DMS153 (cell line): ENCODE measurements around the gene NOS1AP.

Experiments used
- DNase-seq: peaks from one replicate; lab custom pipeline; 2025; lab: John Stamatoyannopoulos, UW

The NOS1AP gene

DNA sequence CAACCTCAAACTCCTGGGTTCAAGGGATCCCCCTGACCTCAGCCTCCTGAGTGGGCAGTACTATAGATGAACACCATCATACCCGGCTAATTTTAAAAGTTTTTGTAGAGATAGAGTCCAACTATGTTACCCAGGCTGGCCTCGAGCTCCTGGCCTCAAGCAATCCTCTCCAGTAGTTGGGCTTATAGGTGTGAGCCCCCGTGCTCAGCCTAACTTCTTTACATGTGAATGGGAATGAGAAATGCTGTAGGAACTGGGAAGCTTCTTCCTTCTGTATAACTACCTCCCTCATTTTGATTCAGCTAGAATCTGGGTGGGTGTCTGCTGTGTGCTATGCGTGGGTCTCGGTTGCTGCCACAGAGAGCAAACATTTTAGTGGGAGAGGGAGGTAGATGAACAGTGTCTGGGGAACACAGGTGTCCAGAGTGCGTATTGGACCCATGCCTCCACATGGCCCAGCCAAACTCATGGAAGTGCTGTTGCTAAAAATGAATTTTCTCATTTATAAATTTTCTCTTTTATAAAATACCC is 150.6 kb downstream of the NOS1AP start:
- no peak for DNase-seq

DNA sequence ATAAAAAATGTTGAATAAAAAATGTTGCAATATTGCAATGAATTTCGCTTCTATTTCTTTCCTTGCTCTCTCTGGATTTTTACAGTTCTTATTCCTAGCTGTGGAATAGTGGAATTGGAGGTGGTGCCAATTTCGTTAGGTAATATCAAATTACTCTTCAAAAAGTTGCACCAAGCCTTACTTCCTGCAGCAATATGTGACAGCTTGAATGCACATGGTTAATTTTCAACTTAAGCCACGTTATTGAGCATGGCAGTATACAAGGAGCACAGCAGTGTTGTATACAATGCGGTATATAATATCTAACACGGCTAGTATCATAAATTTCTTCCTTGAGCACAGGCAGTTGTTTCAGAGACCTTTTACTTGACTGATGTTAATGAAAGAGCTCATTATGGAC is 152.5 kb downstream of the NOS1AP start:
- no peak for DNase-seq

- DNase-seq, result no peak
Observed at GRCh38 chr1:162222730-162223129, 153.2 kb downstream of the NOS1AP start.

- no peak for DNase-seq
Observed at GRCh38 chr1:162223488-162223887, 154.0 kb downstream of the NOS1AP start.

- DNase-seq, result no peak
Observed at GRCh38 chr1:162224267-162224666, 154.8 kb downstream of the NOS1AP start.

DNA sequence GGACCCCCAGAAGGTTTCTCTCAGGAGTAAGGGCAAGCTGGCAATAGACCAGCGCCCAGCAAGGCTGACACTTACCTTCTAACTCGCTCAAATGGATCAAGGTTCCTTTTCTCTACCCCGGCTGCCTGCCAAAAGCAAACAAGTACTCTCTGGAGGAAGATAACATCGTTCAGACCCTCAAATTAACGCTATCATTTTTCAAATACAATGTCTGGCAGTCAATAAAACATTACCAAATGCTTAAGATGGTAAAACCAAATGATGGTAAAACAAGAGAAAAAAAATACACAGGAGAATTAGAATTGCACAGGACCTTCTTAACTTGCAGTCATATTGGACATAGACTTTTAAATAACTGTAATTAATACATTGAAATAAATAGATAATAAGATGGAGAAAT is 159.1 kb downstream of the NOS1AP start:
- no peak for DNase-seq

- no peak for DNase-seq
Observed at GRCh38 chr1:162229549-162229948, 160.1 kb downstream of the NOS1AP start.

GRCh38 chr1:162230096-162230495 is 160.6 kb downstream of the NOS1AP start:
- peak; percentile 96 for DNase-seq

GRCh38 chr1:162230517-162230916 is 161.0 kb downstream of the NOS1AP start:
- no peak for DNase-seq

GRCh38 chr1:162232034-162232711 is 162.7 kb downstream of the NOS1AP start:
- DNase-seq, result no peak

DNA sequence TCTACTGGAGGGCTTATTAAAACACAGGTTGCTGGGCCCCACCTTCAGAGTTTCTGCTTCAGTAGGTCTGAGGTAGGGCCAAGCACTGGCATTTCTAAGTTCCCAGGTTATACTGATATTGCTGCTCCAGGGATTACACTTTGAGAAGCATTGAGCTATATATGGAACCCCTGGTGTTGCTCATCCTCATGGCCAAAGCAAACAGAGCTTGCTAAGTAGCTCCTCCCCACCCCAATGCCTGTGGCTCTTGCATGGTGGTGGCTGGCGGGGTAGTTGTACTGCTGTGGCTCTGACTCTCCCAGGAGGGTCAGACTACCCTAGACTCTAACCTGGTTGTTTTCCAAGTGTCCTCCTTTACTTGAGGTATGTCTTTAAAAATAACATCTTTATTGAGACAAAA is 163.6 kb downstream of the NOS1AP start:
- no peak for DNase-seq

- no peak for DNase-seq
Observed at GRCh38 chr1:162233937-162234336, 164.4 kb downstream of the NOS1AP start.

DNA sequence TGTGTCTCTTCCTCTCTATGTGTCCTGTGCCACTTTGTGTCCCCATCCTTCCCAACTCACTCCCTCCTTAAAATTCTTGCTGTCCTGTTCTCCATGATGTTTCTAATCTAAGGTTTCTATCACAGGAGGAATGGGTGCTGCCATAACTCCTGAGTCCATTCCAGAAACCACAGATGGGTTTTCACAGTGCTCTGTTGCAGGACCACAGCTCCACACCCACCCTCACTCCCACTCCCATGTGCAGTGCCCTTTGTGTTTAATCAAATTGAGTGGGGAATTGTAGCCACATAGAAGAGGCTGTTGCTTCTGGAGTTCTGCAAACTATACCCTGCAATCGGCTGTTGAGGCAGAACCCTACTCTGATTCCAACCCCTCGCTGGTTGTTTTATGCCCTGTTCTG is 165.1 kb downstream of the NOS1AP start:
- DNase-seq, result no peak

DNA sequence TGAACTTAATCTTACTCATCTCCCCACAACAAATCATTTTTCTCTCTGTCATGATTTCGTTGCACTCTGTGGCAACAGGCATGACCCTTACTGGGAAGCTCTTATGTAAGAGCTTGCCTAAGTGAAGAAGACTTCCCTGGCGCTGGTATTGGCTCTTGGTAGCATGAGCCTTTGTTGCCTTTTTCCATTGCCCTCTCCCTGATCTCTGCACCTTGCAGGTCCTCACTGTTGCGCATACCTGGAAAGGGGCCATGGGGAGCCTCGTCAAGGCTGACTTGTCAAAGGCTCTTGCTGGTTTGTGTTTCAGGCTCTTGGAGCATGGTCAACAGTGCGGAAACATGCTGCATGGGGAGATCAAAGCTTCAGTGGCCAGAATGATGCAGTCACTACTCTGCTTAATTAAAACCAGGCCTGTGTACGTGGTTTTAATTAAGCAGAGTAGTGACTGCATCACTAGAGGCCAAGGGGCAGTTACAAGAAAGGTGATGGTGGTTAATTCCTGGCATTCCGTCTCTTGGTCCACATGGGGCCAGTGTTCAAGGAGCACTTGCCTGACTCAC is 165.8 kb downstream of the NOS1AP start:
- DNase-seq, result no peak

GRCh38 chr1:162236201-162236600 is 166.7 kb downstream of the NOS1AP start:
- DNase-seq, result no peak

DNA sequence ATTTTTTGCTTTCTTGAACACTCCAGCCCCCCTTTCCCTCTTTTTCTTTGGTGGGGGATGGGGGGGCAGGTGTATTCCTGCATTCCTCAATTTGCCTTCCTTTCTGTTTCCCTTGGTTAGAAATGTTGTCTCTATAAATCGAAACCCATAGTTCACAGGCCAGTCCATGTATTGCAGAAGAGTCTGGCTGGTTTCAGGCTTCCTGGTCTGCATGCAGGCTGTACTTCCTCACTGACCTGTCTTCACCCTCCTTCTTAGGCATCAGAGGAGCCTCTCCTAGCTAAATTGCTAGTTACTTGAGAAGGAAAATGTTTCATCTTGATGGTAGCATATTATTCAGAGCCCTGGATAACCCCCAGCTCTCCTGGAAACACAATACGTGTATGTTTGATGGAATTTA is 167.1 kb downstream of the NOS1AP start:
- no peak for DNase-seq

GRCh38 chr1:162240577-162240976 is 171.1 kb downstream of the NOS1AP start:
- DNase-seq, result no peak

GRCh38 chr1:162242804-162243203 is 173.3 kb downstream of the NOS1AP start:
- no peak for DNase-seq

DNA sequence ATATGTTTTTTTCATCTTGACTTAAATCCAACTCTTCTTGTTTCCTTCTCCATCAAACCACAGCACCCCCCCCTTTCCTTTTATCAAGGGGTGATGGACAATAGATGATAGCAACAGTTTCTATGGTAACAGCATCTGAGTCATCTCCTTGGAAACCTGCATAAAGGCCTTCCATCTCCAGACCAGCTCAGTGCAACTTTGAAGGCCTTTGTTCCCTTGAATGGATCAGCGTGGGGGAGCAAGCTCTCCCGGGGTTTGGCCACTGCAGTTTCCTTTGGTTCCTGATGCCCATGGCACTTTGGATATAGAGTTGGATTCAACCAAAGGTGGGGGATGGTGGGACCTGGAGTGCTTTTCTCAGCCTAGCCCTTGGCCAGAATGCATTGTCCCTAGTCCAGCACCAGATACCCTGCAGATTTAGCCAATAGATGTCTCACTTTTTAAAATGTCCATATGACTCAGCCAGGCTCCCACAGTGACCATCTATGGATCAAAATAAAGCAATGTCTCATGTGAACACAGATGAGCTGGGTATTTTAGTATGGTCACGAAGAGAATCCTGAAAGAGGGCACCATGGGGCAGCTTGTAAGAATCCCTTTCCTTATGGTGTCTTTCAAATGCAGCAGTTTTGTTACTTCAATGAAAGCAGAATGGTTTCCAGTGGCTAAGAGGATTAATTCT is 179.5 kb downstream of the NOS1AP start:
- peak; percentile 12 for DNase-seq

DNA sequence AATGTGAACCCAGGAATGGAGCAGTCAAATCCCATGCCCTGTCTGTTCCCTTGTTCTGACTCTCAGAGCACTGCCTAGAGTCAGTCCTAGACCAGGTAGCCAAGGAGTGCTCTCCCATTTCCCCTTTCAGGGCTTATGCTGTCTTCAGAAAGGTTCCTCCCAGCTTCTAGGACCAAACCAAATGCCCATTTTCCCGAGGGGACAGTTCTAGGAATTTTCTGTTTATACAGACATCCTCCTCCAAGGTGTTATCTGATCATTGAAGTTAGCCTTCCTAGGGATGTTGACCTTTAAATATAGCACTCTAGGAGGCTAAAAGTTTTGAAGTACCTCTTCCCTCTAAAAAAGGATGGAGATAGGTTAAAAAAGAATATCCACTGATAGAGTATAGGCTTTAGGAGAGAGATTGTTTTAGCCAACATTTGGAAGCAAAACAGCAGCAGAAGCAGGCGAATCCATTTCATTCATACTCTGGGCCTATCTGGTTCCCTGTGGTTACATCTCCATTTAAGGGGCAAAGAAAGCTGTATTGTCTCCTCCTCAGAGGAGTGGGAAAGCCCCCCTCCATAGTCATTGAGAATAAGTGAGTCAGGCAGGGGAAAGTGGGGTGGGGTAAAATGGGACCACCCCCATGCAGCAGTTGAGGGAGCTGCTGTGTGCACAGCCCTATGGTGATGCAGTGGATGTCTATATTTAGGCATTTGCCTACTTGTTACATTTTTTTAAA is 180.7 kb downstream of the NOS1AP start:
- DNase-seq, result no peak

- DNase-seq, result no peak
Observed at GRCh38 chr1:162251102-162251501, 181.6 kb downstream of the NOS1AP start.

GRCh38 chr1:162252214-162252613 is 182.7 kb downstream of the NOS1AP start:
- DNase-seq, result no peak

GRCh38 chr1:162253790-162254189 is 184.3 kb downstream of the NOS1AP start:
- no peak for DNase-seq
